ENCODE results near the gene COL4A1.

Gene COL4A1

DNA sequence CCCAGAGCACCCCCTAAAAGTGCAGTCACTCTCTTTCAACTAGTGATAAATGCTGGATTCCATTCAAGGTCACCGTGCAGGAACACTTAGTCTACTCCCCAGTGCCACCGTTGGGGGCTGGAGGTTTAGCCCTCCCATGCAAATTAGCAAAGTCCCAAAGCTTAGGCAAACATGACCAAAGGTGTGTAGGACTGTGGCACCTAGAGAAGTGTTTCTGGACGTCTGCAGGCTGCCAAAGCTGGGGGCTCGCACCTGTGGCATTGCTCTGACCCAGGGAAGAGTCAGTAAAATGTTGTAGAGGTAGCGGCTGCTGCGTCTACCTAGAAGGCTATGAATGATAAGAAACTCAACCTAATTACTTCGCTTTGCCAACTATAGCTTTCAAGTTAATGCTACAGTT, 13.9 kb downstream of the COL4A1 start:
- DNase-seq (ENCODE audit: low read depth in 2 of 2) = no peak

DNA sequence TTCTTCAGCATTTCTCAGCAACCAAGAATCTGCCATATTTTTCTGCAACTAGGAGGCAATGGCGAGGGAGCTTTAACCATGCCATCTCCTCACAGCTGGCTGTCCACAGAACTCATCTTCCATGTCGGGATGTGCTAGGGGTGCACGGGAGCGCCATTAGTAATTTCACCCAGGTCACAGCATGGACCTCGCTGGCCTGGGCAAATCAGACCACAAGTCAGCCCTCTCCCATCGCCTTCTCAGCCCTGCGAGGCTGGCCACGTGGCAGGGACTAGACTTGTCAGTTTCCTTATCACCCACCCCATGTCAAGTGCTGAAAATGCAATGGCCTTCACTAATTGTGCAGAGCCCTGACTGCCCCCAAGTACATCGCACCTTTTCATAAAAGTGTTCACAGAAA, 15.7 kb downstream of the COL4A1 start:
- DNase-seq (ENCODE audit: low read depth in 2 of 2) = no peak

DNA sequence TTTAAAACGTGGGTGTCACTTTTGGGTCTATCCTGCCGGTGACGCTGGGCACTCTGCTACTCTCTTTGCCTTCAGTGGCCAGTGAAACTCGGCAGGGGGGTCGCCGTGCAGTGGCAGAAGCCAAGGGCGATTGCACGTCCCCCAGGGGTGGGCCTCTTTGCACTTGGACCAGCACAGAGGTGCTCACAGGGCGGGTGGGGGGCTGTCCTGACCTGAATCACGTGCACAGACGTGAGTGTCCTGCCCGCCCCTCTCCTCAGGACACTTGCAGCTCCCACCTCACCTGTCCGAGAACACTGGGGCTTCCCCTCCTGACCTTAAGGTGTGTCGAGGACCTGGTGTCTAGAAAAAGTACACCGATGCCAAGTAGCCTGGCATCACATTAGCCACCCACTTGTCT, 16.1 kb downstream of the COL4A1 start:
- DNase-seq (ENCODE audit: low read depth in 2 of 2) = no peak

GRCh38 chr13:110290153-110290552, 16.8 kb downstream of the COL4A1 start:
- DNase-seq (ENCODE audit: low read depth in 2 of 2) = no peak

GRCh38 chr13:110289661-110290060, 17.3 kb downstream of the COL4A1 start:
- no peak for DNase-seq (ENCODE audit: low read depth in 2 of 2)

DNA sequence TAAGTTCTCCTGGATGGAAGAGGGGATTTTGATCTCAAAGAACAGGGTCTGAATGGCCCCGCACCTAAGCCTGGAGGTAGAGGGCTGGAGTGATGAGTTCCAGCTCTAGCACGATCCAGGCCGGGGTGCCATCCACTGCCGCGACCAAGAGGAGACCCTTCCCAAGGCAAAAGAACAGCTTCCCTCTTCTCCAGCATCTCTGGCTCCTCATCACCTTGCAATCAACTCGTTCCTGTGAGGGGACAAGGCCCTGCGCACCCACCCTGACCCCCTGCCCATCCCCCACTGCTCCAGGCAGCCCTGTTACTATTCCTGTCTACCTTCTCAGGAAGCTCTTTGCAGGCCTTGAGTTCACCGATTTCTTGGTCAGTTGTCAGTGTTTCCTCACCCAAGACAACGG, 17.8 kb downstream of the COL4A1 start:
- no peak for DNase-seq (ENCODE audit: low read depth in 2 of 2)

DNA sequence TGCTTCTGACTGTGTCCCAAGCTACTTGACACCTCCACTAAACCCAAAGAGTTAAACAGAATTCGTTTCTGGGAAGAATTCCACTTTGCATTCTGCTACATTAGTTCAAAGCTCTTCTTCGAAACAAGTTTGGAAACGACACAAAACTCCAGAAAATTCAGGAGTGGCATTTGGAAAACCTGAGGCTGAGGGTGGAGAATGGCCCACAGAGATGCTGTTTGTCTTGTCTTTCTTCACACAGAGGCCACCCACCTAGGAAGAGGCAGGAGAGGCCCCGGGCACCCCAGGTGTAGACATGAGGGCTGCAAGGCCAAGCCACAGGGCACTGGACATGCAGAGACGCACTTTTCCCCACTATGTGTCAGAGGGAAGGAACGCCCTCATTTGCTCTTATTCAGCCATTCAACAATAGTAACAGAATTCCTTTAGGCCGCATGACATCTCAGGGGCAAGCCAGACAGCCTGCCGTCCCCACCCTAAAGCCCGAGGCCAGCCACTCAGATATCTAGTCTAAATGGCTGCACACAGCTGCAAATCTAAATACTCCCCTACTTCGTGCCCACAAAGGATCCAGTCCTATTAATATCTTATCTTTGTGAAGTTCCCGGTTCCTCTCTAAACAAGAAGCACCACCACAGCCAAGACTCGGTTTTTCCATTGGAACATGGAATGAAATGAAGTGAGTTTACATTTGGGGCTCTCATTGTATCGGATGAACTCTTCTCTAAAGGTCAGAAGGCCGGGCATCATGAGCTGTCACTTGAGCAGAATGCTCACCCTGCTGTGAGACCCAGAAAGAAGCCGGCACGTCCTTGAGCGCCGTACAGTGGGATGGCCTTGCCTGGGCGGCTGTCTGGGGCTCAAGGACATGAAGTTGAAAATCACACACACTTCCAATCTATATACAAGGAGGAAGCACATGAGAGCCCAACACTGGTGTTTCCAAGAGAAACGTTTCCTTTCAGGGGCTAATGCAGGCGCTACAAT, 19.8 kb downstream of the COL4A1 start:
- no peak for DNase-seq (ENCODE audit: low read depth in 2 of 2)

GRCh38 chr13:110285991-110286832, 20.7 kb downstream of the COL4A1 start:
- DNase-seq (ENCODE audit: low read depth in 2 of 2) = no peak

GRCh38 chr13:110284779-110285484, 22.0 kb downstream of the COL4A1 start:
- DNase-seq (ENCODE audit: low read depth in 2 of 2) = no peak

DNA sequence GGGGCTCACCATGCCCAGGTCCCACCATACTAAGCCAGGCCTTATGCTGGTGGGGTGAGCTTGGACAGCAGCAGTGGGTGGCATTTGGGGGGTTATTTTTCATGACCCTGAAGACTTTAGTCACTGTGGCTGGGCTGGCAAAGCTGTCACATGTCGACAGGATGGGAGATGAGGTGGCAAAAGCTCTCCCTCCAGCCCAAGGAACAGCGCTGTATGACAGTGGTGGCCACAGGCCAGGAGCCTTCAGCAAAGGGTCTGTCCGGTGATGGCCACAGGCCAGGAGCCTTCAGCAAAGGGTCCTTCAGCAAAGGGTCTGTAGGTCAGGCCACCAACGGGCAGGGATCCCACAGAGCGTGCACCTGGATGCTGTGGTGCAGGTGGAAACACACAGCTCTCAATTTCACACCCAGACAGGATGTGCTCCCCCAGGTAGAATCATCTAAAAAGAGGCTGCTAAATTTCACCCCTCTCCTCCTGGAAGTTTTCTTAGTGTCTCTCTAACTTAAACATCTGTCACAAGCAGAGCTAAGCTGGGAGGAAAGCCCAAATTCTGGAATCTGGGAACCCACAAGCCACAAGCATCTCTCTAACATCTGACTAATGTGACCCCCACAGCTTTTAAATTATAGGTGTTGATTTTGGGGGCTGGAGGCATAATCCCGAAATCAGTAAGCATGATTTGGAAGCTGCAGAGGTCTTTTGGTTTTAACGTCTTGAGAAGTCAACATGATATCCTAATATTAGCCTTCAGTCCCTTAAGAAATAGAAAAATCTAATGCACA, 23.0 kb downstream of the COL4A1 start:
- no peak for DNase-seq (ENCODE audit: low read depth in 2 of 2)

- no peak for DNase-seq (ENCODE audit: low read depth in 2 of 2)
Measured at GRCh38 chr13:110282316-110282841, 24.6 kb downstream of the COL4A1 start.

- DNase-seq (ENCODE audit: low read depth in 2 of 2) = no peak
Measured at GRCh38 chr13:110281736-110282135, 25.2 kb downstream of the COL4A1 start.

DNA sequence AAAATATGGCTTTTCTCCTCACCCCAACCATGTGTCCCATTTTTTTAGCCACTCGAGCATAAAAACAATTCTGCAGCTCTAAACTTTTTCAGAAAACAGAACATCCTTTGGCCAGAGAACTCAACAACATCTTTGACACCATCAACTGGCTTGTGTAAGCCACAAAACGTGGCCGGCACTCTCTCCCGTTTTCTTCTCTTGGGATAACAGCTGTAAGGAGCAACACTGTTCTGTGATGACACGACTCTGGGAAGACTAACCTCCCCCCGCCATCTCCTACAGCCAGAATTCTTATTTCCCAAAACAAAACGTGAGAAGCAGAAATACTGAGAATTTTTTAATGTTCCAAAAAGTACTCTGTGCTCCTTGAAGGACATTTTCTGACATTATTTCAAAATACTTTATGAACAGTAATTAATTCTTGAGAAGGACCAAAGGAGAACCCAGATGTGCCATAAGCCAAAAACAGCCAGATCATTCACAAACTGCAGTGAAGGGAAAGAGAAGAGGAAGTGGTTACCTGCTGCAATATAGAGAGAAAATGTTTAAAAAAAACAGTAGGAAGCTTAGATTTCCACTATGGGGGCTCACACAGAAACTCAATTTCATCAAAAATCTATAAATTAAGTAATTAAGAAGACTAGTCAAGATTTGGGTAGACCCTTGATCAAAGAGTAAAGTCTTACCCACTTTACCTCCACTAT, 25.8 kb downstream of the COL4A1 start:
- no peak for DNase-seq (ENCODE audit: low read depth in 2 of 2)

DNA sequence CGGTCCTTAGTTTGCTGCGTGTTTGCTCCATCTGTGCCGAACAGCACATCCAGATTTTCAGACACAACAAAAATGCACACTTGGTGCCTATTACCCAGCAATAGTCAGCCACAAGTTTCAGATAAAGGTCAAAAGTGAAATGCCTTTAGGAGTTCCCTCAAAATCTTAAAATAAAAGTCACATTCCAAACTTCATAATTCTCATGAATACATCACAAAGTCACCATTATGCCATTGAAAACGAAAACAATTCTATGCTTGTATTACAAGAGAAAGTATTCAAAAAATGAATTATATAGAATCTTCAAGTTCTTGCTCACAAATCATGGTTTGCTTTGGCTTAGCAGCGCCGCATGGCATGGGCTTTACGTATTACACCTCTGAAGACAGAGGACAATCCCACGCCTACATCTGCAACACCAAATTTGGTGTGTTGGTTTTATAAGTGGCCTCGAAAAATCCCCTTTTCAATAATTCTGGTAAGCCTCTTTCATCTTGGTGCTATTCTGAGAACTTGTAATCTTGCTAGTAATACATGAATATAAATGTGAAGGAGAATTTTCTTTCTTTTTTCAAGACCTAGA, 26.6 kb downstream of the COL4A1 start:
- no peak for DNase-seq (ENCODE audit: low read depth in 2 of 2)

DNA sequence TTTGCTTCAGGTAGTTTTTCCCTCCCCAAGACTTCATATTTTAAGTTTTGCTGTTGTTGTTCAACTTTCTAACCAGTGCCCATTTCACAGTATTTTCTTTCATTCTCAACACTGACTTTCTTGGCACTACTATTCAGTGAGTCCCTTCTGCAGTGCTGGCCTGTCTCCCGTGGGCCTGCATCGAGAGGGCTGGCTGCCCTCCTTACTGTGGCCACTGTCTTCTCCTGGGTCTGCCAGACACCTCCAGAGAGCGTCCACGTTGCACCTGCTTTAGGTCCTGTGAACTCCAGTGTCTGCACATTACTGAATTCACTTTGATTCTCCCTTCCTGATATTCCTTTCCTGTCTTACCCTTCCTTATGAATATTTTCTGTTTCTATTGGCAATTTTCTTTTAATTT, 27.3 kb downstream of the COL4A1 start:
- no peak for DNase-seq (ENCODE audit: low read depth in 2 of 2)

GRCh38 chr13:110278859-110279258, 28.1 kb downstream of the COL4A1 start:
- DNase-seq (ENCODE audit: low read depth in 2 of 2) = no peak

DNA sequence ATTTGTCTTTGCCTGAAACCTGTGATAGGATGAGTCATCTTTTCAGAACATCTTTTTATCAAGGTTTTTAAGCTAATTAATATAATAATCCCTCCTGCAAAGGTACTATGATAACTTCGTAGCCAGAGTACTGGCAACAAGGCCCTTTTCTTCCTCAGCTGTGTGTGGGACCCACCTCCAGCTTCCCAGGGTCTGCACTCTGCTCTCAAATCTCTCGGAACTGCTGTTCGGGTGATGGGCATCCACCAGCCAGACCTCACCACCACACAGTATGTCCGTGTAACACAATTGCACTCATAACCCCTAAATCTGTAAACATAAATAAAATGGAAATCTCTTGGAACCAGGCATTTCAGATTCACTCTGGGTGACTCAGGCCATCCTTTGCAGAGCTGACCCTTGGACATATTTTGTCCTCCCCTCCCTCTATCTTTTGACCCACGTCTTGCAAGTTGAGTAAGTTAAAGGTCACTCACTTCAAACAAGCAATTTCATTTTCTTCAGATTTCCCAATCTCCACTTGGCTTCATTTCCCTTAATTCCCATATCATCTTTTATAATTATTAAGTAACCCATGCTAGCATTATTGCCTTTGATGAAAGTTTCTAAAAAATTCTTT, 29.5 kb downstream of the COL4A1 start:
- no peak for DNase-seq (ENCODE audit: low read depth in 2 of 2)

GRCh38 chr13:110276553-110276950, 30.4 kb downstream of the COL4A1 start:
- no peak for DNase-seq (ENCODE audit: low read depth in 2 of 2)

GRCh38 chr13:110275931-110276552, 30.9 kb downstream of the COL4A1 start:
- no peak for DNase-seq (ENCODE audit: low read depth in 2 of 2)
